GM23248 (cell line): Measurements from ENCODE around the gene DMBX1. TPM values are rescaled to one million over a fixed set of nuclear protein-coding genes. Genes with fewer than 3 reads are reported as not detected.
A peak's percentile ranks its signal among the peaks of the same experiment; 100 is the strongest.

Experiments
- DNase-seq: peaks from one replicate; pipeline ENCODE4 v3.0.0-alpha.2; 2015
- H2AFZ ChIP-seq: fragments of 200-600 bp; sonication (generic); 2 replicates; pipeline ENCODE4 v1.6.1; 2016; ENCODE audit warnings: antibody characterized with exemption
- H3F3A ChIP-seq: fragments of 200-600 bp; sonication (generic); 2 replicates; pipeline ENCODE4 v1.6.1; 2016; ENCODE audit warnings: mild to moderate bottlenecking, antibody characterized with exemption, mixed run types; ENCODE audit not compliant: insufficient read depth
- H3K27ac ChIP-seq: fragments of 200-600 bp; sonication (generic); 2 replicates; pipeline ENCODE4 v1.5.1; 2016; ENCODE audit warnings: mild to moderate bottlenecking
- H3K27me3 ChIP-seq: fragments of 200-600 bp; sonication (generic); replicated peaks from 2 replicates; pipeline ENCODE4 v1.6.1; 2016; ENCODE audit warnings: mild to moderate bottlenecking; ENCODE audit not compliant: insufficient read depth
- H3K36me3 ChIP-seq: fragments of 200-600 bp; sonication (generic); 2 replicates; pipeline ENCODE4 v1.6.1; 2016; ENCODE audit warnings: low read depth, mild to moderate bottlenecking
- H3K4me1 ChIP-seq: fragments of 200-600 bp; sonication (generic); 2 replicates; pipeline ENCODE4 v1.6.1; 2016; ENCODE audit warnings: mild to moderate bottlenecking; ENCODE audit not compliant: insufficient read depth
- H3K4me2 ChIP-seq: fragments of 200-600 bp; sonication (generic); one replicate; pipeline ENCODE4 v1.6.1; 2016; ENCODE audit warnings: mild to moderate bottlenecking; ENCODE audit not compliant: unreplicated experiment
- H3K4me3 ChIP-seq: fragments of 200-600 bp; sonication (generic); 2 replicates; pipeline ENCODE4 v1.5.1; 2016; ENCODE audit warnings: mild to moderate bottlenecking
- H3K79me2 ChIP-seq: fragments of 200-600 bp; sonication (generic); 2 replicates; pipeline ENCODE4 v1.6.1; 2016; ENCODE audit warnings: mild to moderate bottlenecking; ENCODE audit not compliant: insufficient read depth
- H3K9ac ChIP-seq: fragments of 200-600 bp; sonication (generic); 2 replicates; pipeline ENCODE4 v1.6.1; 2016; ENCODE audit warnings: mild to moderate bottlenecking
- H3K9me2 ChIP-seq: fragments of 200-600 bp; sonication (generic); 2 replicates; pipeline ENCODE4 v1.6.1; 2016; ENCODE audit warnings: mixed run types, mild to moderate bottlenecking, moderate library complexity; ENCODE audit not compliant: insufficient read depth
- H3K9me3 ChIP-seq: fragments of 200-600 bp; sonication (generic); one replicate; pipeline ENCODE4 v1.6.1; 2017; ENCODE audit warnings: low read depth
- H4K20me1 ChIP-seq: fragments of 200-600 bp; sonication (generic); 2 replicates; pipeline ENCODE4 v1.6.0; 2016; ENCODE audit not compliant: insufficient read depth
- EZH2 ChIP-seq: fragments of 200-600 bp; sonication (generic); IDR thresholded peaks from 2 replicates; pipeline ENCODE4 v1.6.1; 2018; ENCODE audit warnings: antibody characterized with exemption, mild to moderate bottlenecking; ENCODE audit not compliant: insufficient read depth, poor library complexity, severe bottlenecking
- EZH2phosphoT487 ChIP-seq: fragments of 200-600 bp; sonication (generic); IDR thresholded peaks from 2 replicates; pipeline ENCODE4 v1.6.1; 2018; ENCODE audit warnings: antibody characterized with exemption, moderate library complexity, mild to moderate bottlenecking, low read depth; ENCODE audit not compliant: insufficient read depth
- WGBS, 2 experiments: methylation state at CpG; one replicate each; pipeline ENCODE4 v1.1.6; 2015 to 2017; ENCODE audit warnings: low lambda C conversion rate in 2 of 2, low coverage in 1 of 2; ENCODE audit errors: missing lambda C conversion rate in 2 of 2; 5-methylcytosine and 5-hydroxymethylcytosine counted together
- in situ Hi-C: fragments of 300-500 bp; cut with MboI; formaldehyde crosslinking; loops from 2 replicates; pipeline ENCODE4 v1.15.0; 2020
- polyA plus RNA-seq: library from polyadenylated mRNA; unstranded; fragments of >200 nt; fragmentation: Nextera tagmentation; extraction: Ambion mirVana; gene quantifications from 2 replicates; pipeline ENCODE4 v1.2.1, GENCODE V29; 2016
- total RNA-seq: library from RNA; depleted of rRNA; stranded (reverse); fragments of >200 nt; shearing (Covaris generic); gene quantifications from 2 replicates; pipeline ENCODE4 v1.2.3, GENCODE V29; 2014

Gene DMBX1
- total and polyA plus RNA-seq, 2 experiments from 2014 or later = not detected

DNA sequence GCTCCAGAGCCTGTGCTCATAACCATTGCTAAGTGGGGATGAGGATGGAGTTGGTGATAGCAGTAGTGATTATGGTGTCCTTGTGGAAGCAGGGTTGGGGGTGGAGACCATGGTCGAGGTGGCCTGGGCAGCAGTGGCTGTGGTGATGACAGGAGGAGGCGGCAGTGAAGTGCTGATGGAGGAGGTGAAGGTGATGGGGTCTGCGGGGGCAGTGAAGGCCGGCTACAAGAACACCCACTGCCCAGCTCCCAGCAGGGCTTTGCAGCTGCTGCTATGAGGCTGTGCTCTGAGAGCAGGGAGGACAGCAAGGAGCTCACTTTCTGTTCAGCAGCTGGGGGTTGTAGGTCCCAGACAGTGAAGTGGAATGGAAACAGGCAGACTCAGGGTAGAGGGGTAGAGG lies 15.6 kb upstream of the DMBX1 start:
- Histone ChIP-seq H3K4me2 (no peak overlapping the region), H3K27ac (no peak overlapping the region), H3K79me2 (no peaks in the 10 kb centered on the region), H3K9me2 (no peaks in the 10 kb centered on the region), H4K20me1 (no peaks in the 10 kb centered on the region), H3F3A (no peaks in the 10 kb centered on the region), H2AFZ (no peak overlapping the region), H3K4me3 (no peak overlapping the region), H3K9ac (no peak overlapping the region), H3K9me3 (no peaks in the 10 kb centered on the region), H3K4me1 (no peaks in the 10 kb centered on the region), H3K36me3 (no peaks in the 10 kb centered on the region), H3K27me3 (peaks cover 25% of the 10 kb centered on the region)
- TF ChIP-seq EZH2phosphoT487 (no peak), EZH2 (no peak)
- in situ Hi-C loops = loop anchor here (10.0 kb wide), 1 partner anchor 51 kb away; no protein-coding TSS in a partner anchor
- 42 to 44% methylated on average over 4 of the region's 4 CpGs for WGBS, 2 experiments
- DNase-seq = no peak

DNA sequence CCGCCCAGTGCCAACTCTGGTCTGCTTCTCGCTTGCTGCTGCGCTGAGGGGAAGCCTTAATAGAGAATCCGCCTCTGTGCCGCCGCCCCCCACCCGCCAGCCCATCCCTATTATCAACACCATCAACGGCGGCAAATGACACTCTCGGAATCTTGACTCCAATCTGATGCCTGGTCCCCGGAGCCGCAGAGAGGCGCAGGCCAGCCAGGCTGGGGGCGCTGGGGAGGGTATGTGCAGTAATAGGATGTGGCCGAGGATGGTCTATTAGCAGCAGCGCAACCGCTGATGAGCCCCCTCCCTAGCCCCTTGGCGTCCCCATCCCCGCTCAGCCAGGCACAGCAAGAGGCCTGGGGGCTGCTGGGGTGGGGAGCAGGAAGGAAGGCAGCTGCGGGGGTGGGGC lies 15.1 kb upstream of the DMBX1 start:
- Histone ChIP-seq H3K9me2 (no peaks in the 10 kb centered on the region), H3F3A (no peaks in the 10 kb centered on the region), H3K27me3 (peaks cover 21% of the 10 kb centered on the region), H3K4me2 (no peak overlapping the region), H3K4me1 (no peaks in the 10 kb centered on the region), H3K9ac (no peak overlapping the region), H3K4me3 (no peak overlapping the region), H3K9me3 (no peaks in the 10 kb centered on the region), H3K36me3 (no peaks in the 10 kb centered on the region), H3K27ac (no peak overlapping the region), H2AFZ (no peak overlapping the region), H3K79me2 (no peaks in the 10 kb centered on the region), H4K20me1 (no peaks in the 10 kb centered on the region)
- WGBS, 2 experiments = 40 to 44% methylated on average over 16 to 20 of the region's 20 CpGs
- DNase-seq = no peak
- TF ChIP-seq EZH2 (no peak), EZH2phosphoT487 (no peak)
- in situ Hi-C loops = loop anchor here (10.0 kb wide), 1 partner anchor 50 kb away; no protein-coding TSS in a partner anchor

- Histone ChIP-seq H3K4me2 (no peak overlapping the region), H3K9me3 (no peaks in the 10 kb centered on the region), H3F3A (no peaks in the 10 kb centered on the region), H3K4me3 (no peak overlapping the region), H3K27me3 (peaks cover 6% of the 10 kb centered on the region), H3K36me3 (no peaks in the 10 kb centered on the region), H3K4me1 (no peaks in the 10 kb centered on the region), H3K27ac (no peak overlapping the region), H2AFZ (no peak overlapping the region), H3K9me2 (no peaks in the 10 kb centered on the region), H3K9ac (no peak overlapping the region), H3K79me2 (no peaks in the 10 kb centered on the region), H4K20me1 (no peaks in the 10 kb centered on the region)
- TF ChIP-seq EZH2 (no peak), EZH2phosphoT487 (no peak)
- WGBS, 2 experiments = 89 to 100% methylated on average over 2 of the region's 2 CpGs
- no peak for DNase-seq
- in situ Hi-C loops = loop anchor here (10.0 kb wide), 1 partner anchor 48 kb away; no protein-coding TSS in a partner anchor
Observed at GRCh38 chr1:46476673-46477072, 13.0 kb upstream of the DMBX1 start.

GRCh38 chr1:46477153-46477929 lies 12.3 kb upstream of the DMBX1 start:
- Histone ChIP-seq H3K79me2 (no peaks in the 10 kb centered on the region), H3K36me3 (no peaks in the 10 kb centered on the region), H3K9me2 (no peaks in the 10 kb centered on the region)

More at GRCh38 chr1:46477153-46477929, 12.3 kb upstream of the DMBX1 start:
- Histone ChIP-seq H3K9me3 (no peaks in the 10 kb centered on the region), H3K4me1 (no peaks in the 10 kb centered on the region), H3K27me3 (peaks cover 7% of the 10 kb centered on the region), H3F3A (no peaks in the 10 kb centered on the region), H4K20me1 (no peaks in the 10 kb centered on the region), H3K4me2 (no peak overlapping the region), H3K4me3 (no peak overlapping the region), H3K9ac (no peak overlapping the region), H2AFZ (no peak overlapping the region), H3K27ac (no peak overlapping the region)
- in situ Hi-C loops = loop anchor here (10.0 kb wide), 1 partner anchor 47 kb away; no protein-coding TSS in a partner anchor
- 20 to 22% methylated on average over 11 of the region's 11 CpGs for WGBS, 2 experiments
- TF ChIP-seq EZH2 (no peak), EZH2phosphoT487 (no peak)
- peak; percentile 73 for DNase-seq
